Psoas muscle (tissue), 8 donors: Measurements from ENCODE around the gene DISC1. TPM values are rescaled to one million over a fixed set of nuclear protein-coding genes. Genes with fewer than 3 reads are reported as not detected.

Experiments used
- ATAC-seq, 4 donors: fragments of 200-7000 bp; cut with Tn5 transposase; one replicate each; pipeline ENCODE4 v1.9.1; 2020; ENCODE audit warnings: moderate library complexity in 3 of 4, mild to moderate bottlenecking in 2 of 4
- DNase-seq, 2 donors: peaks; one replicate each; pipeline ENCODE4 v3.0.0-alpha.2; 2020
- H3K27ac ChIP-seq: fragments of 200-600 bp; one replicate; pipeline ENCODE4 v1.8.0; 2022
- H3K27me3 ChIP-seq, 3 donors: fragments of 200-600 bp in 1 of 3; one replicate each; pipeline versions ENCODE4 v1.6.1 to v1.8.0; 2013 to 2022; ENCODE audit warnings: low read length in 2 of 3, mild to moderate bottlenecking in 2 of 3, moderate library complexity in 1 of 3; ENCODE audit not compliant: insufficient read depth in 3 of 3
- H3K36me3 ChIP-seq, 2 donors: fragments of 200-600 bp in 1 of 2; one replicate each; pipeline versions ENCODE4 v1.6.1 to v1.8.0; 2013 to 2022; ENCODE audit warnings: low read depth in 1 of 2, mild to moderate bottlenecking in 1 of 2, moderate library complexity in 1 of 2; ENCODE audit not compliant: insufficient read depth in 1 of 2
- H3K4me1 ChIP-seq: fragments of 200-600 bp; one replicate; pipeline ENCODE4 v1.8.0; 2022
- H3K4me3 ChIP-seq: fragments of 200-600 bp; one replicate; pipeline ENCODE4 v1.8.0; 2022; ENCODE audit warnings: mild to moderate bottlenecking
- H3K9me3 ChIP-seq: fragments of 200-600 bp; one replicate; pipeline ENCODE4 v1.8.0; 2022
- CTCF ChIP-seq: fragments of 200-600 bp; IDR thresholded peaks from one replicate; pipeline ENCODE4 v1.8.0; 2022; ENCODE audit warnings: antibody characterized with exemption
- WGBS, 3 donors: extraction: QIAGEN DNeasy Blood & Tissue Kit; methylation state at CpG; one replicate each; pipeline versions ENCODE4 v1.1.6 to v1.1.7; 2013; 5-methylcytosine and 5-hydroxymethylcytosine counted together
- intact Hi-C, 2 donors: fragments of 100-400 bp; cut with DNase I; formaldehyde crosslinking; loops; one replicate each; pipeline versions ENCODE4 v1.11.0 to v1.14.2; 2022
- polyA plus RNA-seq, 3 donors: library from polyadenylated mRNA; stranded (reverse); fragments of 200-250 nt; gene quantifications; one replicate each; pipeline ENCODE4 v1.2.3, GENCODE V29; 2013
- total RNA-seq, 4 donors: library from RNA; stranded (reverse); fragmentation: NEBNext Ultra II Directional in 2 of 4; extraction: Animal tissue kit (Norgen Biotek cat#: 25700) in 2 of 4; gene quantifications; one replicate each; pipeline versions ENCODE4 v1.2.1 to v1.2.4, GENCODE V29; 2021 to 2023
- donor health status: healthy with polysubstance abuse.
- donor health status: DM: no; HTN: no; CAD: no; lungs with moderate emphysema.
- donor health status: Bipolar disorder and iron deficiency.
- donor health status: healthy.
- donor health status: DM: yes; HTN: yes; CAD: no.
- donor health status: DM: no; HTN: no; CAD: no.
- donor health status: DM: no; HTN: no; CAD: no.
- donor health status: DM: yes; HTN: yes; CAD: no.

DISC1 gene
- total and polyA plus RNA-seq, 7 donors = 0.35 to 2.8 (median 1.6) TPM

GRCh38 chr1:231596337-231596791, 30.2 kb upstream of the DISC1 start:
- Histone ChIP-seq H3K4me3 (no peak overlapping the region), H3K9me3 (no peaks in the 10 kb centered on the region), H3K27ac (no peak overlapping the region), H3K4me1 (no peaks in the 10 kb centered on the region), H3K36me3 (no peaks in the 10 kb centered on the region), H3K27me3 (no peaks in the 10 kb centered on the region)
- DNase-seq (no peak), ATAC-seq (no peak)
- whole genome bisulfite sequencing, 3 donors = 33 to 48% (median 44%) methylated on average over 5 of the region's 5 CpGs
- intact Hi-C loops = no loop called here
- TF ChIP-seq CTCF = no peak

- Histone ChIP-seq H3K4me3 (no peak overlapping the region), H3K4me1 (peaks cover 5% of the 10 kb centered on the region), H3K36me3 (no peaks in the 10 kb centered on the region), H3K9me3 (no peaks in the 10 kb centered on the region), H3K27ac (no peak overlapping the region), H3K27me3 (no peaks in the 10 kb centered on the region)
- 84 to 93% (median 88%) methylated on average over 1 of the region's 1 CpG for WGBS, 3 donors
- intact Hi-C loops = no loop called here
- DNase-seq (no peak), ATAC-seq (no peak)
- no peak for TF ChIP-seq CTCF
Measured at GRCh38 chr1:231597971-231598370, 28.6 kb upstream of the DISC1 start.

- Histone ChIP-seq H3K4me3 (no peak overlapping the region), H3K27me3 (no peaks in the 10 kb centered on the region), H3K4me1 (peaks cover 8% of the 10 kb centered on the region), H3K27ac (peak overlapping the region; percentile 66), H3K9me3 (no peaks in the 10 kb centered on the region), H3K36me3 (no peaks in the 10 kb centered on the region)
- DNase-seq (no peak), ATAC-seq (no peak)
- TF ChIP-seq CTCF = no peak
- intact Hi-C loops = loop anchor here in 1 of 2 donors (5.0 kb wide), 1 partner anchor 178 kb away; the partner anchor contains the start of gene EGLN1
- 25 to 32% (median 28%) methylated on average over 7 of the region's 7 CpGs for WGBS, 3 donors
Measured at GRCh38 chr1:231600458-231600976, 26.1 kb upstream of the DISC1 start.

GRCh38 chr1:231601824-231602672, 24.5 kb upstream of the DISC1 start:
- H3K4me3 ChIP-seq = no peak overlapping the region
- no peak for TF ChIP-seq CTCF
- H3K9me3 ChIP-seq = no peaks in the 10 kb centered on the region
- WGBS, 3 donors = 59 to 64% (median 63%) methylated on average over 5 of the region's 5 CpGs
- DNase-seq = no peak
- peaks cover 8% of the 10 kb centered on the region for H3K4me1 ChIP-seq
- H3K36me3 ChIP-seq = no peaks in the 10 kb centered on the region
- peak in 1 of 4 donors; percentile 24 for ATAC-seq
- H3K27me3 ChIP-seq = no peaks in the 10 kb centered on the region
- intact Hi-C loops = loop anchor here in 1 of 2 donors (5.0 kb wide), 1 partner anchor 180 kb away; the partner anchor contains the start of gene EGLN1
- H3K27ac ChIP-seq = no peak overlapping the region
